Colon (tissue), 2 donors: Measurements from ENCODE around the gene CERS6.
"Not testable (repeated sequence)": the region's sequence is repeated elsewhere in the genome, so short reads cannot be mapped to it uniquely, and the experiment has no call there.

Experiments
- FAIRE-seq: peaks from 2 replicates; lab custom pipeline; 2012; peaks lifted over from hg19 to GRCh38; lab: Jason Lieb, UNC
- donor health status: control.
- donor health status: control.

The CERS6 gene

GRCh38 chr2:168775837-168776236, 319.8 kb downstream of the CERS6 start:
- no peak for FAIRE-seq

DNA sequence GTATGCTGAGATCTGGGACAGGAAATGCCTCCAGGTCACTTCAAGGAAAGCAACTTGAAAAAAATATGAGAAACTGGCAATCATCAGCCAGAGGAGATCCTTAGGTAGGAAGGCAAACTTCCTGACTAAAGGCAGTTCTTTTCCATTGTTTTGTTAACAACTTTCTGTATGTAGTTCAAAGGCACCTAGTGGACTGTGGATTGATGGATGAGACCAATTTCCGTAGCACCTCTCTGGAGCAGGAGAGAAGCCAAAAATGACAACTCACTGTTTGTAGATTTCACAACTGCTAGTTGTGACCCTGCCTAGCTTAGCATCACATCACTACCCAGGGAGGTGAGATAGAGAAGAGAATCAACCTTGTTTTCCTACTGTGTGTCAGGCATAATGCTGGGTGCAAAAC, 324.6 kb downstream of the CERS6 start:
- FAIRE-seq = no peak

- no peak for FAIRE-seq
These were observed 325.2 kb downstream of the CERS6 start for GRCh38 chr2:168781191-168781817.

- no peak for FAIRE-seq
These were observed 326.2 kb downstream of the CERS6 start for GRCh38 chr2:168782271-168782670.

GRCh38 chr2:168784993-168785392, 328.9 kb downstream of the CERS6 start:
- FAIRE-seq = no peak

DNA sequence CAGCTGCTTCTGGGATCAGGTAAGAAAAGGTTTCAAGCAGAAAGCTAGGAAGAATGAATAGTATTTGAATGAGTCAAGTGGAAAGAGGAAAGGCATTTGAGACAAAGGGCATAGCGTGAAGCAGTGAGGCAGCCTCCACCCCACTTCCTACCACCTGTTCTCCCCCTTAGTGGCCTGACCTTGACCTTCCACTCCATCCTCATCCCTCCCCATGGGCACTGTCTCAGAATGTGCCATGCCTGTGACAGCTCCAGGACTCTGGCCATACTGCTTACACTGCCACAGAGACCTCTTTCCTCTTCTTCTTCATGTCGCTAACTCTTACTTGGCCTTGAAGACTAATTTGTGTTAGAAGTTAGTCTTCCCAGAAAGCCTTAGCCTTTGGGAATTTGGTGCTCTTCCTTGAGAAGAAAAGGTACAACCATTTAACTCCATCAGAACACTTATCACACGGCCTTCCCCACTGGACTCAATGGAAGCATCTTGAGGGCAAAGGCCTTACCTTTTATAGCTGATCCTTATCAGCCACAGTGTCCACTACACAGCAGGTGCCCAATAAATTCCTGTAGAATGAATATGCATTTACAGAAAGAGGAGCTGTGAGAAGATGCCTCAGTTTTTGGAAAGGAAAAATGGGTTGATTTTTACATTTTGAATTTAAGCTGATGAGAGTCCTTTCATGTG, 331.2 kb downstream of the CERS6 start:
- no peak for FAIRE-seq

DNA sequence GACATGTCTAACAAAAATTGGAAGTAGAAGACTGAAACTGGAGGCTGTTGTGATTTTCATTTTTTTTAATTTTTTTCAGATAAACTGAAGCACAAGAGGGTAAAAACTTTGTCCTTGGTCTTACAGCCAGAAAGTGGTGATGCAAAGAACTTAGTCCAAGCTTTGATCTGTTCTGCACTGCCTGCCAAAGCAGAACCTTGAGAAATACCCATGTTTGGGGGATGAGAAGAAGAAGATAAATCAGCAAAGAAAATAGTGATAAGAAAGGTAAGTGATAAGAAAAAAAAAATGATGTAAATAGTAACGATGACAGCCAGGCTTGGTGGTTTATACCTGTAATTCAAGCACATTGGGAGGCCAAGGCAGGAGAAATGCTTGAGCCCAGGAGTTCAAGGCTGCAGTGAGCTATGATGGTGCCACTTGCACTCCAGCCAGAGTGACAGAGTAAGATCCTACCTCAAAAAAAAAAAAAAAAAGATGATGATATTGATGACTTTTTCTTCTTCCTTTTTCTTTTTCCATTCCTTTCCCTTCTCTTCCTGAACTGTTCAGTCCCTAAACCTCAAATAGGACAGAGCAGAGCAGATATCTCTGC, 331.8 kb downstream of the CERS6 start:
- FAIRE-seq = no peak

DNA sequence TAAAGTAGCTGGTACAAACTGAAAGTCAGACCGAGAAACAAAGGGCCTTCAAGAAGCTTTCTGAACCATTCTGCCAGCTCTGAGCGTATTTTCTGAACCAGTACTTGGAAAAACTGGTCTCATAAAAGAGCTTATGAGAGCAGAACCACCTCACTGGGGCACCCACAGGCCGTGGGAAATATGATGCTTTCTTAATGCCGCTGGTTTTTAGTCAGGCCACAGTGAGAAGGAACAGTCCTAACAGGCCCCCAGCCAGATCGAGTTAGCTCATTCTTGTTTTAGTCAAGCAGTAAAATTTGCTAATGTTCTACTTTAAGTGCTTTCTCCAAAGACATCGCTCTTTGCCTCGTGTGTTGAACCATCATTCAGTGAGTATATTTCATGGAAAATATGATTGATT, 333.7 kb downstream of the CERS6 start:
- no peak for FAIRE-seq

- no peak for FAIRE-seq
These were observed 334.3 kb downstream of the CERS6 start for GRCh38 chr2:168790226-168790902.

GRCh38 chr2:168791140-168791539, 335.1 kb downstream of the CERS6 start:
- not testable (repeated sequence) for FAIRE-seq

DNA sequence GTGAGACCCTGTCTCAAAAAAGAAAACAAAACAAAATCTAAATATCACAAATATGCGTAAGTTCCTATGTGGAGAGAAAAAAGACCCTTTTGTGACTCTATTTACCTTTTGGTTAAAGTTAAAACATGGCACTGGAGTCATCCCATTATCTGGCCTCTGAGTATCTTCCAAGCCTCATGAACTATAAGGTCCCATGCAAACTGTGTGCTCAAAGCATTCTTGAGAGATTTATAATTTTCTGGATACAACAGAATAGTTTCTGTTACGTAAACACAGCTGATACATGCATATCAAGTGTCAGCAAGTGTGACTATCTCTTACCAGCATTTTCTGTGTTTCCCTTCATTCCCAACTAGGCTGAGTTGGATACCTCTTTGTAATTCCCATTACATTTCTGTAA, 337.5 kb downstream of the CERS6 start:
- FAIRE-seq = no peak

DNA sequence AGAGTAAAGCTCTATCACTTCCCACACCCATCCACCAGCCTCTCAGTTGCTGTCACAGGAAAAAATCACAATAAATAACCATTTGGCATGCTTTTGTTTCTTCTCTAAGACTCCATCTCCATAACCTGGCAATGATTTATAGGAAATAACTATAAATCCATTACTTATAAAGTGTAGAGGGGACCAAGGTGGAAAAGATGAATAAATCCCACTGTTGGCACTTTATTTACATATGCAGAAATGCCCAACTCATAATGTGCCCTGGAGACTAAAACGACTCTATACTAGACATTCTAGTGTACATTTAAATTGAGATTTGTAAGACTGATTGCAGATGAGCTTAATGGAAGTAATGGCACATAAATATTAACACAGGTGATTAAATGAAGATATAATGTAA, 338.9 kb downstream of the CERS6 start:
- no peak for FAIRE-seq

- FAIRE-seq = no peak
These were observed 340.1 kb downstream of the CERS6 start for GRCh38 chr2:168796090-168796577.

DNA sequence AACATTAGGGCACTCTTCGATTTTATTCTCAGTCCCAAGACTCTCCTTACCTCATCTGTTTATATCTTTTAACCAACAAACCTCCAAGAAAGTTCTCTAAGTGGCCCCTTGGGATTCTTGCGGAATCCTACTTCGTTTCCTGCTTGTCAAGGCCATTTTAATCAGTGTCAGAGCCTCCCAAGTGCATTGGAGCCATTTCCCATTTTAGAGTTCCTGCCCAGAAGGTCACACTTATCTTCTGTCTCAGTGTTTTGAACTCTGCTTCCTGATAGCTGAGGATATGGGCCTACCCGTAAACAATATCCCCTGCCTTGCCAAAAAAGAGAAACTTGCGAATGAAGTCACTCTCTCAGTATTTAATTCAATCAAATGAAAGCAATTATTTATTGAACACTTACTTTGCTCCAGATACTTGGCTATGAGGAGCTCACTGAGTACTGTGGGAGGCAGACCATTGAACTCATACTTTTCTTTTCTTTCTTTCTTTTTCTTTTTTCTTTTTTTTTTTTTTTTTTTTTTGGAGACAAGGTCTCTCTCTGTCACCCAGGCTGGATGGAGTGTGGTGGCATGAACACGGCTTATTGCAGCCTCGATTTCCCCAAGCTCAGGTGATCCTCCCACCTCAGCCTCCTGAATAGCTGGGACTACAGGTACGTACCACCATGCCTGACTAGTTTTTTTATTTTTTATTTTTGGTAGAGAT, 340.7 kb downstream of the CERS6 start:
- no peak for FAIRE-seq

DNA sequence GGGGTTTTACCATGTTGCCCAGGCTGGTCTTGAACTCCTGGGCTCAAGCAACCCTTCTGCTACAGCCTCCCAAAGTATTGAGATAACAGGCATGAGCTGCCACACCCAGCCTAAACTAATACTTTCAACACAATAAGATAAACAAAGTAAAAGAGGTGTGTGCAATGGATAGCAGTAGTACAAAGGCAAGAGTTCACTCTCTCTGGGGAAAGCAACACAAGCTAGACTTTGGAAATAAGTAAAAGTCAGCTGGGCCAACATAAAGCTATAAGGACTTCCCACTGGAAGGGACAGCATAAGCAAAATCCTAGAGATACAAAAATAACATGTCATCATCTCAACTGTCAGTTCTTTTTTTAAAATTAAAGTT, 341.2 kb downstream of the CERS6 start:
- no peak for FAIRE-seq

GRCh38 chr2:168798076-168798887, 342.2 kb downstream of the CERS6 start:
- no peak for FAIRE-seq

DNA sequence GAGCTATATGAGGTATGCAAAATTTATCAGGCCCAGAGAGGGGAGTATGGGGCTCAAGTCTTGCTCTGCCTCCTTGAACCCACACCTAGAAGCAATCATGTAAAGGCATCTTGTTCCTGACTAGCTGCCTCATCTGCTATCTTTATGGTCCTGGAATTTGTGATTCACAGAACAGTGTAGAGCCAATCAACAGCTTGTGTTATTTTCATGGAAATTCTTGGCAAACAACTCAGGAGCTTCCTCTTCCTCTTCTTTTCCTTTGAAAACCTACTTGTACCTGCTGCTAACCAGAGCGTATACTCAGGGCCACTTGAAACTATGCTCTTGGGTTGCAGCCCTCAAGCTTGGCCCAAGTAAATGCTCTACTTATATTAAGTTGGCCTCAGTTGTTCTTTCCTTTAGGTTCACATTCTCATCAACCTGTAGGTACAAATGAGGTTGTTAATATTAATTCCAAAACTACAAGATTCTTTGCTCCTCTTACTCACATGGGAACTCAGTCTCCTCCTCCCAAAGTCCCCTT, 342.9 kb downstream of the CERS6 start:
- no peak for FAIRE-seq

- FAIRE-seq = no peak
These were observed 345.4 kb downstream of the CERS6 start for GRCh38 chr2:168801471-168801870.

GRCh38 chr2:168801961-168802858, 346.1 kb downstream of the CERS6 start, which contains the start of gene NOSTRIN:
TSS of gene NOSTRIN (plus strand) at chr2:168802637. CDS start at chr2:168802647, 10 bp downstream.
- FAIRE-seq = peak; percentile 43
